HG03354 (cell line): Measurements from ENCODE around the gene USO1.
A peak's percentile ranks its signal among the peaks of the same experiment; 100 is the strongest.

Experiments used
- ATAC-seq: cut with Tn5 transposase; IDR thresholded peaks from one replicate; pipeline ENCODE4 v1.9.1; 2021; ENCODE audit warnings: mild to moderate bottlenecking; ENCODE audit not compliant: unreplicated experiment, poor library complexity, severe bottlenecking

Gene USO1

GRCh38 chr4:75830906-75831305, 106.5 kb downstream of the USO1 start:
- ATAC-seq = no peak

- ATAC-seq = no peak
Observed at GRCh38 chr4:75831856-75832405, 107.6 kb downstream of the USO1 start.

GRCh38 chr4:75834095-75834771, 109.9 kb downstream of the USO1 start:
- no peak for ATAC-seq

GRCh38 chr4:75834772-75835154, 110.4 kb downstream of the USO1 start:
- ATAC-seq = no peak

- no peak for ATAC-seq
Observed at GRCh38 chr4:75841641-75842520, 117.5 kb downstream of the USO1 start.

- ATAC-seq = no peak
Observed at GRCh38 chr4:75843596-75843995, 119.2 kb downstream of the USO1 start.

GRCh38 chr4:75844151-75844662, 119.8 kb downstream of the USO1 start:
- no peak for ATAC-seq

- no peak for ATAC-seq
Observed at GRCh38 chr4:75845992-75846391, 121.6 kb downstream of the USO1 start.

- peak; percentile 85 for ATAC-seq
Observed at GRCh38 chr4:75848171-75848760, 123.9 kb downstream of the USO1 start.

- ATAC-seq = no peak
Observed at GRCh38 chr4:75848891-75849290, 124.5 kb downstream of the USO1 start.

GRCh38 chr4:75849461-75849860, 125.1 kb downstream of the USO1 start:
- no peak for ATAC-seq

- ATAC-seq = no peak
Observed at GRCh38 chr4:75858721-75859120, 134.3 kb downstream of the USO1 start.

GRCh38 chr4:75860606-75861005, 136.2 kb downstream of the USO1 start:
- no peak for ATAC-seq
